Activated CD8-positive, alpha-beta memory T cell treated with anti-CD3 and anti-CD28 coated beads, Interleukin-2, amount 50 U/mL, for 24 hours (primary cell): ENCODE measurements around the gene C3orf18.
"Not testable (repeated sequence)": the region's sequence is repeated elsewhere in the genome, so short reads cannot be mapped to it uniquely, and the experiment has no call there.

ENCODE experiments used
- DNase-seq: peaks from one replicate; pipeline ENCODE4 v3.0.0-alpha.2; 2020; ENCODE audit errors: extremely low read depth

C3orf18 gene

DNA sequence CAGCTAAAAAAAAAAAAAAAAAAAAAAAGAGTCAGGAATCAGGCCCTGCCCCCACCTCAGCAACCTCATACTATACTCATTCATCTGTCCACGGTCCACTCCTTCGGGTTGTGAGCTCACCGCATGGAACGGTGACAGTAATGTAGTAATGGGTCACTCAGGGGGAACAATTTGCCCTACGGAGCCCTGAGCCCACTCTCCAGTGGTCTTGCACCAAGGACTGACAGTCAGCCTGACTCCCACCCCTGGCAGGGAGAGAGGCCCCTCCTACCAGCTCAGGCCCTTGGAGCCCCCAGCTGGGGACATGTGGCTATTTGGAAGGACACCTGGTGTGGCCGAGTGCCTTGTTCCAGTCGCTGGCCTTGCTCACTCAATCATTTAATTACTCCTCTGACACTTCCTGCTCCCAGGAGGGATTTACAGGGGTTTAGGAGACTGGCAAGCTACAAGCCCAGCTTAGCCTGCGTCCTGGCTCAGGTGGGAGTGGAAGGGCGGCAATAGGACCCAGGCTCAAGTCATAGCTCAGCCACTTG lies 44.2 kb downstream of the C3orf18 start:
- DNase-seq, result no peak

DNA sequence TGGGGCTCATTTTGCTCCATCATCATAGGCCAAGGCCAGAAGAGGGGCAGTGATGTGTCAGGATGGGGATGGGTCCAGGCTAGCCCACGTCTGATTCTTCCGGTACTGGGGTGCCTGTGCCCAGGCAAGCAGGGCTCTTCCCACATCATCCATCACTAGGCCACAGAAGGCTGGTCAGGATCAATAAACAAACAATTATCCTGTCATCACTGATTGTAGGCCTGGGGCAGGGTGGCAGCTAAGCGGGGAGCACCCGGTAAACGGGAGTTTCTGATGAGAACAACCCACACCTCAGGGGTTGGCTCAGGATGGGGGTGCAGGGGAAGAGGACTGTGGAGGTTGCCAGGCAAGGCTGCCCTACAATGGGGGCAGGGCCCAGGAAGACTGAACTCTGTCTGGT lies 46.0 kb downstream of the C3orf18 start:
- DNase-seq, result no peak

- DNase-seq, result no peak
Measured at GRCh38 chr3:50520849-50521248, 46.7 kb downstream of the C3orf18 start.

GRCh38 chr3:50519471-50520089 lies 48.0 kb downstream of the C3orf18 start:
- peak; percentile 40 for DNase-seq

- DNase-seq, result no peak
Measured at GRCh38 chr3:50518436-50518835, 49.1 kb downstream of the C3orf18 start.

GRCh38 chr3:50517721-50518206 lies 49.8 kb downstream of the C3orf18 start:
- no peak for DNase-seq

DNA sequence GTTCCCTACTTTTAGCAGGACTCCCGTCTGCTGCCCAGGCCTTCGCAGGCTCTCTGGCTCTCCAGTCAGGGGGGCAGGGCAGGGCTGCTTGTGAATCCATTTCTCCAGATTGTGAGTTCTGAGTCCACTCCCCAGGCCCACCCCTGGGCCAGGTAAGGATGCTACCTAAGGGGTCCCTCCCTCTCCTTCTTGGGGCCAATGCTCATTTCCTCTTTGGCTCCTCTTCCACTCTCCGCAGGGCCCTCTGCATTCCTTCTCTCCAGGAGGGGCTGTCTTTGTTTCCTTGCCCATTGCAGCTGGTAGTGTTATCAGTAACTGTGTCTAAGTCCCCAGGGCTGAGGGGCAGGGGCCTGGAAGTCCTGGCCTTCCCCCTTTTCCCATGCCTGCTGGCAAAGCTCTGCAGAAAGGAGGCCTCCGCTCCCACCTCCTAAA lies 51.1 kb downstream of the C3orf18 start:
- no peak for DNase-seq

GRCh38 chr3:50515565-50516439 lies 51.7 kb downstream of the C3orf18 start:
- DNase-seq, result no peak

- not testable (repeated sequence) for DNase-seq
Measured at GRCh38 chr3:50512908-50513307, 54.6 kb downstream of the C3orf18 start.

GRCh38 chr3:50512131-50512530 lies 55.4 kb downstream of the C3orf18 start:
- DNase-seq, result no peak

DNA sequence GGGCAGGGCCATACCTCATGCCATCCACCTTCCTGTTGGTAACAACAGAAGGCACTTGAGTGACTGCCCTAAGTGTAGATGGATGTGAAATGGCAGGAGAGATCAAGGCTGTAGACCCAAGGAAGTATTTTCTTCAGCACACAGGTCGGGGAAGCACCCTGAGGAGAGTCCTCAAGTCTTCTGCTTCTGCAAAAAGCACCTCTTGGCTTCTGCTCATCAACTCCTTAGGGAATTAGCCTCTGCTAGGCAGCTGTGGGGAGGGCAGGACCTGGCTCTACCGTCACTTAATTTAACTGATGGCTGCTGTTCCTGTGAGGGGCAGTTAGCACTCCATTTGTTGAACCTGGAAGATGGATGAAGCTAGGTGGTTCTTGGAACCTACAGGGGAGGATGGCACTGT lies 57.2 kb downstream of the C3orf18 start:
- DNase-seq, result no peak

GRCh38 chr3:50509715-50510114 lies 57.8 kb downstream of the C3orf18 start:
- no peak for DNase-seq

- no peak for DNase-seq
Measured at GRCh38 chr3:50508821-50509220, 58.7 kb downstream of the C3orf18 start.
